MM.1S (cell line): Measurements from ENCODE around the gene FGGY.

Source experiments
- EZH2 ChIP-seq: fragments of 300-600 bp; sonication (generic); optimal IDR thresholded peaks from 2 replicates; pipeline ENCODE3; 2017; ENCODE audit warnings: low read depth, mild to moderate bottlenecking, antibody characterized with exemption, low read length, mixed read lengths
- EZH2phosphoT487 ChIP-seq: fragments of 300-600 bp; sonication (generic); IDR thresholded peaks from 2 replicates; pipeline ENCODE4 v1.6.1; 2018; ENCODE audit warnings: antibody characterized with exemption, low read length

DNA sequence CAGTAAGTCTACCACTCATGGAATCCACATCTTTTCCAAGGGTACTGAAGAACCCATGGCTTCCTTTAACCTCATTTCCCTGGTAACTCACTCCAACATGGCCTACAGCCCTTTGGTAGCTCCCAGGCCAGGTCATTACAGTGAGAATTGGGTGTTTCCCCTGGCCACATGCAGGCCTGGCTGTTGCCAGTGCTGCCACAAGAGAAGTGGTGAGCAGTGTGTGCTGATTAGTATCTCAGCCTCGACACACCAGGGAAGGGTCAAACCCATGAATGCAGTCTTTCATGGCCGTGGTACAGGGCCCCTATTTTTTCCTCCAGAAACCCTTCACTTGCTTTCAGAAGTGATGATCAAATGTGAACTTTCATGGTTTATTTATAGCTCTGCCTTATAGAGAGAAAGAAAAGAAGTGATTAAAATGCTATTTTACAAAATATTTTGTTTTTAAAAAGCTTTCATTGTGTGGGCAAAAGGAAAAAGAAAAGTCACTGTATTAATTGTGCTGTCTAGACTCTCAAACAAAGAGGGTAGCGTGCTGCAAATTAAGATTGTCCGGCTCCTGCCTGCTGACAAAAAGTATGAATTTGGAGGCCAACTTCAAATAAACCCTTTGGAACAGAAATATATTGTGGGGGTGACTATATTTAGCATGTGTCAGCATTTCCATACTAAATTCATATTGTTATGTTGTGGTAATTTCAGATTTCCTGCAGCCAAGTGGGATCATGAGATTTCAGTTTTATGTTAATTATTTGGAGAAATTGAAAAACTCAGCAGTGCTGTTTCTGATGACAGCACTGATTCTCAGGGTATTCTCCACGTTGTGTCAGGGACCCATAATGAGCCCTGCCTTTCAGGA is 455.9 kb downstream of the FGGY start:
- TF ChIP-seq EZH2 (no peak), EZH2phosphoT487 (no peak)
